Activated CD8-positive, alpha-beta T cell treated with anti-CD3 and anti-CD28 coated beads for 36 hours (primary cell): ENCODE measurements around the gene FAF2. TPM values are rescaled to one million over a fixed set of nuclear protein-coding genes. Genes with fewer than 3 reads are reported as not detected.
A peak's percentile ranks its signal among the peaks of the same experiment; 100 is the strongest.

Source experiments
- ATAC-seq: fragments of 200-7000 bp; cut with Tn5 transposase; one replicate; pipeline ENCODE4 v1.10.0; 2021; ENCODE audit warnings: mild to moderate bottlenecking, moderate library complexity
- CTCF ChIA-PET: fragments of 350-600 bp; sonication (Branson Sonifier 250); formaldehyde crosslinking; loops from one replicate; lab custom pipeline; 2021; ENCODE audit warnings: antibody characterized with exemption; lab: Charles Lee
- POLR2A ChIA-PET: fragments of 350-600 bp; sonication (Branson Sonifier 250); formaldehyde crosslinking; loops from one replicate; lab custom pipeline; 2021; ENCODE audit warnings: antibody characterized with exemption; lab: Charles Lee
- DNase-seq: peaks from one replicate; pipeline ENCODE4 v3.0.0-alpha.2; 2020
- H3K27ac Mint-ChIP-seq: one replicate; pipeline ENCODE4 v1.8.0; 2021; ENCODE audit warnings: mild to moderate bottlenecking, mixed read lengths
- H3K27me3 Mint-ChIP-seq: one replicate; pipeline ENCODE4 v1.8.0; 2021; ENCODE audit warnings: mixed read lengths
- H3K36me3 Mint-ChIP-seq: one replicate; pipeline ENCODE4 v1.8.0; 2021; ENCODE audit warnings: low read depth, mixed read lengths
- H3K4me1 Mint-ChIP-seq: one replicate; pipeline ENCODE4 v1.8.0; 2021; ENCODE audit warnings: low read depth, mixed read lengths
- H3K4me3 Mint-ChIP-seq: one replicate; pipeline ENCODE4 v1.8.0; 2021; ENCODE audit warnings: mild to moderate bottlenecking, moderate library complexity, mixed read lengths
- H3K9me3 Mint-ChIP-seq: one replicate; pipeline ENCODE4 v1.8.0; 2021; ENCODE audit warnings: mixed read lengths
- intact Hi-C: fragments of 100-400 bp; cut with micrococcal nuclease; formaldehyde crosslinking; loops from one replicate; pipeline ENCODE4 v1.10.0; 2022
- total RNA-seq, 2 experiments: library from RNA; stranded (reverse); gene quantifications; one replicate each; pipeline ENCODE4 v1.2.3, GENCODE V29; 2021
- TF ChIP-seq, protein P1 (sequence below): fragments of 200-600 bp; IDR thresholded peaks from one replicate; pipeline ENCODE4 v1.8.0; 2022; ENCODE audit warnings: antibody characterized with exemption, mild to moderate bottlenecking

Gene FAF2
- total RNA-seq, 2 experiments from 2014 or later, result 32.6 to 33.0 TPM

DNA sequence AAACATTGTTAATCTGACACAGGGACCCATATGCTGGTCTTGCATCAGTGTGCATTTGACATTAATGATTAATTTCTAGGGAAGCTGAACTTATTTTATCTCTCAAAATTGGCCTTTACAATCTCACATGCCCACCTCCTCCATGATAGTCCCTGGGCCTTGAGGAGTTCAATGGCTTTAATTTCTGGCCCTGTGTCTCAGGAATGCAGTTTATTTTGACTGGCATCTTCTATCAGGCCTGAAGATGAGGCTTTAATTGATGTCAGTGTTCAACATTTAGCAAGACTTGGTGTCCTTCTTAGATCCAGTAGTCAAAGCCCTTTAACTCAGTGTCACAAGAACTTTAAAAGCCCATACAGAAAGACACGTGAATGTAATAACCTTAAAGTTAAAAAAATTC, 21.3 kb upstream of the FAF2 start:
- no peaks in the 10 kb centered on the region for H3K36me3 Mint-ChIP-seq
- no peak overlapping the region for H3K27ac Mint-ChIP-seq
- TF ChIP-seq, protein P1, sequence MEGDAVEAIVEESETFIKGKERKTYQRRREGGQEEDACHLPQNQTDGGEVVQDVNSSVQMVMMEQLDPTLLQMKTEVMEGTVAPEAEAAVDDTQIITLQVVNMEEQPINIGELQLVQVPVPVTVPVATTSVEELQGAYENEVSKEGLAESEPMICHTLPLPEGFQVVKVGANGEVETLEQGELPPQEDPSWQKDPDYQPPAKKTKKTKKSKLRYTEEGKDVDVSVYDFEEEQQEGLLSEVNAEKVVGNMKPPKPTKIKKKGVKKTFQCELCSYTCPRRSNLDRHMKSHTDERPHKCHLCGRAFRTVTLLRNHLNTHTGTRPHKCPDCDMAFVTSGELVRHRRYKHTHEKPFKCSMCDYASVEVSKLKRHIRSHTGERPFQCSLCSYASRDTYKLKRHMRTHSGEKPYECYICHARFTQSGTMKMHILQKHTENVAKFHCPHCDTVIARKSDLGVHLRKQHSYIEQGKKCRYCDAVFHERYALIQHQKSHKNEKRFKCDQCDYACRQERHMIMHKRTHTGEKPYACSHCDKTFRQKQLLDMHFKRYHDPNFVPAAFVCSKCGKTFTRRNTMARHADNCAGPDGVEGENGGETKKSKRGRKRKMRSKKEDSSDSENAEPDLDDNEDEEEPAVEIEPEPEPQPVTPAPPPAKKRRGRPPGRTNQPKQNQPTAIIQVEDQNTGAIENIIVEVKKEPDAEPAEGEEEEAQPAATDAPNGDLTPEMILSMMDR, result no peak
- peaks cover 9% of the 10 kb centered on the region for H3K4me1 Mint-ChIP-seq
- CTCF ChIA-PET, result interaction anchor here (3.4 kb wide), 1 partner anchor 10 kb away, joined by 12 read pairs; the partner anchor contains the start of gene CLTB
- intact Hi-C loops, result no loop called here
- ATAC-seq, result no peak
- POLR2A ChIA-PET, result interaction anchor here (1.0 kb wide), 1 partner anchor 9 kb away, joined by 3 read pairs; no protein-coding TSS in a partner anchor
- H3K27me3 Mint-ChIP-seq, result peaks cover 3% of the 10 kb centered on the region
- no peak overlapping the region for H3K4me3 Mint-ChIP-seq
- peaks cover 5% of the 10 kb centered on the region for H3K9me3 Mint-ChIP-seq
- no peak for DNase-seq

- ChIA-PET POLR2A (no interaction called here), CTCF (interaction anchor here (3.4 kb wide), 1 partner anchor 11 kb away, joined by 12 read pairs; the partner anchor contains the start of gene CLTB)
- DNase-seq (no peak), ATAC-seq (no peak)
- Mint-ChIP-seq H3K27me3 (peaks cover 3% of the 10 kb centered on the region), H3K4me3 (no peak overlapping the region), H3K9me3 (peaks cover 5% of the 10 kb centered on the region), H3K27ac (no peak overlapping the region), H3K4me1 (peaks cover 9% of the 10 kb centered on the region), H3K36me3 (no peaks in the 10 kb centered on the region)
- intact Hi-C loops, result no loop called here
- TF ChIP-seq, protein P1, result no peak
Observed at GRCh38 chr5:176427971-176428370, 20.2 kb upstream of the FAF2 start.

GRCh38 chr5:176429972-176430371, 18.2 kb upstream of the FAF2 start:
- ATAC-seq, result peak; percentile 75
- no peaks in the 10 kb centered on the region for H3K36me3 Mint-ChIP-seq
- no peak overlapping the region for H3K4me3 Mint-ChIP-seq
- peaks cover 9% of the 10 kb centered on the region for H3K4me1 Mint-ChIP-seq
- CTCF ChIA-PET, result interaction anchor here (1.2 to 3.8 kb wide), 4 partner anchors 9 to 37 kb away, joined by 3 to 14 read pairs (median 6); partner anchors contain the start of genes CLTB and FAF2
- intact Hi-C loops, result no loop called here
- TF ChIP-seq, protein P1, result no peak
- peaks cover 5% of the 10 kb centered on the region for H3K9me3 Mint-ChIP-seq
- no peaks in the 10 kb centered on the region for H3K27me3 Mint-ChIP-seq
- no peak overlapping the region for H3K27ac Mint-ChIP-seq
- POLR2A ChIA-PET, result interaction anchor here (0.5 to 1.1 kb wide), 3 partner anchors 19 to 133 kb away, joined by 3 to 4 read pairs (median 3); partner anchors contain the start of genes FAF2, HIGD2A and NOP16
- DNase-seq, result no peak

GRCh38 chr5:176432707-176433106, 15.5 kb upstream of the FAF2 start:
- H3K4me1 Mint-ChIP-seq, result peaks cover 18% of the 10 kb centered on the region
- CTCF ChIA-PET, result no interaction called here
- POLR2A ChIA-PET, result no interaction called here
- H3K4me3 Mint-ChIP-seq, result no peak overlapping the region
- no peaks in the 10 kb centered on the region for H3K36me3 Mint-ChIP-seq
- DNase-seq (no peak), ATAC-seq (no peak)
- no peaks in the 10 kb centered on the region for H3K27me3 Mint-ChIP-seq
- TF ChIP-seq, protein P1, result no peak
- no peaks in the 10 kb centered on the region for H3K9me3 Mint-ChIP-seq
- H3K27ac Mint-ChIP-seq, result no peak overlapping the region
- intact Hi-C loops, result no loop called here

DNA sequence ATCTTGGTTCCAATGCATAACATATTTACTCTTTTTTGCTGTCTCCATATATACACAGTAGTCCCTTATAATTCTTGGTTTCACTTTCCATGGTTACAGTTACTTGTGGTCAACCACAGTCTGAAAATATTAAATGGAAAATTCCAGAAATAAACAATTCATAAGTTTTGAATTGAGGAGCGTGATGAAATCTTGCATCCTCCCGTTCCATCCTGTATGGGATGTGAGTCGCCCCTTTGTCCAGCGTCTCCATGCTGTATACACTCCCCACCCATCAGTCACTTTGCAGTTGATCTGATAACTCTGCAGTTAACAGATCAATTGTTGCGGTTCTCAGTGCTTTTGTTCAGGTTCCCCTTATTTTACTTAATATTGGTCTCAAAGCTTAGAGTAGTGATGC, 11.5 kb upstream of the FAF2 start:
- DNase-seq, result no peak
- Mint-ChIP-seq H3K9me3 (no peaks in the 10 kb centered on the region), H3K27me3 (no peaks in the 10 kb centered on the region), H3K36me3 (no peaks in the 10 kb centered on the region), H3K27ac (no peak overlapping the region), H3K4me3 (peak overlapping the region; percentile 24), H3K4me1 (peaks cover 9% of the 10 kb centered on the region)
- POLR2A ChIA-PET, result interaction anchor here (1.2 to 1.3 kb wide), 2 partner anchors 9 to 11 kb away, joined by 3 to 7 read pairs; partner anchors contain the start of gene FAF2
- intact Hi-C loops, result no loop called here
- CTCF ChIA-PET, result interaction anchor here (1.6 kb wide), 1 partner anchor 11 kb away, joined by 5 read pairs; the partner anchor contains the start of gene FAF2
- ATAC-seq, result peak; percentile 74
- TF ChIP-seq, protein P1, result no peak
